Activated CD4-positive, alpha-beta T cell treated with anti-CD3 and anti-CD28 coated beads for 4 hours (primary cell): ENCODE results near the gene PPL.
A peak's percentile ranks its signal among the peaks of the same experiment; 100 is the strongest.

Experiments used
- DNase-seq, 2 donors: peaks; one replicate each; pipeline ENCODE4 v3.0.0-alpha.2; 2020

The PPL gene

DNA sequence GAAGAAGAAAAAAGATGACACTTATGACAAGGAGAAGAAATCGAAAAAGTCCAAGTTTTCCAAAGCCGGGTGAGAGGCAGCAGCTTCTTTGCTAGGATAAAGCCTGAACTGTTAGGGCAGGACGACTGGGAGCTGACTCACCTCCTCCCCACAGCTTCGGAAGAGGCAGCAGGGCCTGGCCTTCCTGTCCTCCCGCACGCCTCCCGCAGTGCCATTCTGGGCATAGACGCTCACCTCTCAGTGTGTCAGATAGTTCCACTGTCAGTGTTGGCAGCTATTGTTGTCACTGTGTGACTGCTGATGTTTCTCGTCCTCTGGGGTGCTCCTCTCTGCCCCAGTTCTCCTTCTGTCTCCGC, 77.1 kb downstream of the PPL start:
- DNase-seq: no peak

GRCh38 chr16:4859190-4859899, 77.6 kb downstream of the PPL start:
- no peak for DNase-seq

GRCh38 chr16:4855804-4856203, 81.1 kb downstream of the PPL start:
- no peak for DNase-seq

DNA sequence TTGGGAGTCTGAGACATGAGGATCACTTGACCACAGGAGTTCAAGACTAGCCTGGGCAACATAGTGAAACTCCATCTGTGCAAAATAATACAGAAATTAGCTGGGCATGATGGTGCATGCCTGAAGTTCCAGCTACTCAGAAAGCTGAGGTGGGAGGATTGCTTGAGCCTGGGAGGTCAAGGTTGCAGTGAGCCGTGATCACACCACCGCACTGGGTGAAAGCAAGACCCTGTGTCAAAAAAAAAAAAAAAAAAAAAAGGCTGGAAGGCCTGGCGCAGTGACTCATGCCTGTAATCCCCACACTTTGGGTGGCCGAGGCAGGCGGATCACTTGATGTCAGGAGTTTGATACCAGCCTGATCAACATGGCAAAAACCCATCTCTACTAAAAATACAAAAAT, 81.6 kb downstream of the PPL start:
- no peak for DNase-seq

GRCh38 chr16:4852221-4852872, 84.6 kb downstream of the PPL start:
- DNase-seq: no peak

GRCh38 chr16:4850211-4850610, 86.7 kb downstream of the PPL start:
- no peak for DNase-seq

GRCh38 chr16:4847774-4848587, 89.0 kb downstream of the PPL start:
- peak; percentile 22 to 25 for DNase-seq

DNA sequence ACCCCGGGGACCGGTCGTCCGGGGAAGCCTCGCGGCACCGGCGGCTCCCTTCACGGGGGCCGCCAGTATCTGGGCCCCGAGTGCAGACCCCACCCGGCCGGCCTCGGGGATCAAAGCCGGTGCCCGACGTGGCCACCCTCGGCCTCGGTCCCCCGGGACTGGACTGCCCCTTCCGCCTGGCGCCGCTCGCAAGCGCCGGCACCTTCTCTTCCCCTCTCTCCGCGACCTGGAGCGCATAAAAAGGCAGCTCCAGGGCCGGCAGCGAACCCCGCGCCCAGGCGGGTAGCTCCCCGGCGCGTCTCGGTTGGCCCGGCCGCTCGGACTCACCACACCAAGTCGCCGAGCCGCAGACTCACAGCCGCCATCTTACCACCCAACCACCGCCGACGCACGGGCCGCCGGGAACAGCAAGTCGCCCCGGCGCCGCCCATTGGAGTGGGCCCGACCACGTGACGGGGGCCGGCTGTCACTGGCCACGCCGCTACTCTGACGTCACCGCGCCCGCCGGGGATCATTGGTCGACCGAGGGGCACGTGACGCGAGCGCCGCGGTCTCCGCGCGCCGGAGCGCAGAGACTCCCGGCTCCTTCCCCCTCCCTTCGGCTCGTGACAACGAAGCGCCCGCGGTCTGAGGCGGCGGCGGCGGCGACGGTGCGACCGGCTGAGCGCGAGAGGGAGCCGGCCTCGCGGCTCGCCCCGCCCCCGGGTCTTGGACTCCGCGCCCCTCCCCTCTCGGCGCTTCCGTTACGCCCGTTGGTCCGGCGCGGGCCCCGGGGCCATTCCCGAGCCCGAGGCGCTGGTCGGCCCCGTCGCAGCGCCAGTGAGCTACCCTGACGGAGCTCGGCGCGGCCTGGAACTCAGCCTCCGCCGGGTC, 89.8 kb downstream of the PPL start, which contains the start of the genes GLYR1 and UBN1:
Gene GLYR1, minus strand, starts transcription at position 388 of the 873 bp plus-strand sequence. Its CDS starts 23 bp downstream, at position 365.
Gene UBN1, plus strand, starts transcription at position 581 of the 873 bp plus-strand sequence. CDS start 5,437 bp downstream, outside the sequence.
- peak; percentile 100 for DNase-seq

GRCh38 chr16:4846503-4846900, 90.4 kb downstream of the PPL start:
- DNase-seq: peak; percentile 3 to 4

- no peak for DNase-seq
Measured at GRCh38 chr16:4840984-4841383, 96.0 kb downstream of the PPL start.

- DNase-seq: no peak
Measured at GRCh38 chr16:4839942-4840341, 97.0 kb downstream of the PPL start.

DNA sequence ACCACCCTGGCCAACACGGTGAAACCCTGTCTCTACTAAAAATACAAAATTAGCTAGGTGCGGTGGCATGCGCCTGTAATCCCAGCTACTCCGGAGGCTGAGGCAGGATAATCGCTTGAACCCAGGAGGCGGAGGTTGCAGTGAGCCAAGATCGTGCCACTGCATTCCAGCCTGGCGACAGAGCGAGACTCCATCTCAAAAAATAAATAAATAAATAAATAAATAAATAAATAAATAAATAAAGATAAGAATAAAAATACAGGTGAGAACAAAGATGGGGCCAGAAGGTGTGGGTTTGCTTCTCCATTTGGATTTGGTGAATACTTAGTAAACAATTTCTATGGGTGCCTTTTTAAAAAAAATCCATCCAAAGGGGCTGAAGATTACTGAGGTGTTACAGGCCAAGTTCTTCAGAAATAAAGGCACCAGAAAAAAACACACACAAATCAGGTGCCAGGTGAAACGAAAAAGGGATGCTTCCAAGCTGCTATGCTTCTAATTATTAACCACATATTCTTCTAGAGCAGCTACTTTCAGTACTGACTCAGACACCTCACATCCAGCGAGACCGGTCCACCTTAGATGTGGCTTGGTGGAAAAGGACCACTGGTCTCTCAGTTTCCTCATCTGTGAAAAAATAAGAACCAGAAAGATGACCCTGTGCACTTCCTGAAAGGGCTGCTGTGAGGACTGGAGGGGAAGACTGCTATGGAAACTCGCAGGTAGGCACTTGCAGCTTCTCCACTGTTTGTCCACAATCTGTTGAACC, 99.0 kb downstream of the PPL start:
- DNase-seq: no peak

DNA sequence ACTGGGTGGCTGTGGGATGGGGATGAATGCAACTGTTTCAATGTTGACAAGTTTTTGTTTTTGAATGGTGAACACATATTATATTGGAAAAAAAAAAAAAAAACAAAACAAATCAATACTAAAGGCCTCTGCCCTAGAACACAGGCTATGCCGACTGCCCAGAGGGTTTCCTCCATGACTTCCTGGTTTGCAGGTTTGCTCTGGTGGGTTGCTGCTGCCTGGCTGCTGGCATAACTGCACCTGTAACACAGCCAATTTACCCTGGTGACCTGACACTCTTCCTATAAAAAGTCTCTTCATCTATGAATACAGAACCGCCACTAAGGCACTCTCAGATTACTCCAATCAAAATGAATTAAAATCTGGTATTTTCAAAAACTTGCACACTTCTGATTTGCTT, 100.2 kb downstream of the PPL start:
- no peak for DNase-seq

DNA sequence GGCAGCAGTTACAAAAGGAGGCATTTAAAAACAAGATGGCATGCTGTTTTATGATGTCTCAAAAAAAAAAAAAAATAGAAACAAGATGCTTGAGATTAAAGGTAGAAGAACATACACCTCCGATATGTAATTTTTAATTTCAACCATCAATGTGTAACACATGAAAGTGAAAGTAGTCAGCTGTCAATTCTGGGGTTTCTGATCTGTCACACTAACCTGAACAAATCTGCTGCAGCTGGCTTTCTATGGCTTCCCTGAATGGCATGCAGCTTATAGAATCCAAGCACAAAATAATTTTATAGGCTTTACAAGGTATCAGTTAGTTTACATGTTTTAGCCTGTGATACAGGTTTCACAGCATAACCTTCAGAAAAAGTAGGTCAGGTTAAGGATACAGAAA, 103.4 kb downstream of the PPL start:
- DNase-seq: no peak

DNA sequence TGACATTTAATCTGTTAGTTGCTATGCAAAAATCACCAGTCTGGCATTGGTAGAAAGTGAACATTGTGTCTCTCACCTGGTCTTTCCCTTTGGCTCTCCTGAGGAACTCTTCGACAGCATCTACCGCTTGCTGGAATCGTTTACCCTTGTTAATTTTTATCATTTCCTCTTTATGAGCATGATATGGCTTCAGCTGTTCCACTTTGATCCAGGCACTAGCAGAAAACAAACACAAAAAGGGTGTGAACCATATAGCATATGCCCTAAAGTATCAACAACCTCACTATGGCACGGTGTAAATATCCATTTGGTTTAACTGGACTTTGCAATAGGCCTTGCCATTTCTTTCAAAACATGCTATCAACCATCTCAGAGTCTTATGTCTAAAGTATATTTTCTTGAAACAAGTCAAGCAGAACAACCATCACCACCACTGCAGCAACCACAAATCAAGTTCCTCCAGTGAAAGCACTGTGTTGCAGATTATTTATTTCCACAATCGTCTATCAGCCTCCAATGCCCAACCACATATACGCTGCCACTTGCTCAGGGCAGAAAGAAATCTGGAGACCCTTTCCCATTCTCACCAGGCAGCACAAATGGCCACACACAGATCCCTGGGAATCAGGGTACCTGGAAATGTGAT, 104.1 kb downstream of the PPL start:
- no peak for DNase-seq
